Measurements from ENCODE around the gene DYSF. TPM values are rescaled to one million over a fixed set of nuclear protein-coding genes. Genes with fewer than 3 reads are reported as not detected.

Gene DYSF
- polyA plus RNA-seq, 1 of the 3 experiments (the other 2 are of a cell fraction) = 0.10 TPM

DNA sequence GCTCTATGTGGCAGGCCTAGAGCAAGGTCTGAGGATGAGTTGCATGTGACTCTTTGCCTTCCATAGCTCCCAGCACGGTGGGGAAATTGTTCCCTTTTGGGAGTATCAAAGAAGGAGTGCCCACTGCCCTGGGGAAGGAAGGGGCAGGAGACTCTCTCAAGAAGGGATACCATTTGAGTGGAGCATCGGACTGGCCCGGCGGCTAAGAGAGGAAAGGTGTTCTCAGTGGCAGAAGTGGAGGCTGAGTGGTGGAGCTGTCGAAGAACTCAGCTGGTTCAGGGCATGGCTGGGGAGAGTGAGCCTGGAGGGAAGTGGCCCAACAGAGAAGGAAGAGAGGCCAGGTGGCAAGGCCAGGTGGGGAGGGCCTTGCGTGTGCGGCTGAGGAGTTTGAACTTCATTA is 235.2 kb downstream of the DYSF start:
- Histone ChIP-seq H3K9ac (no peak overlapping the region), H3K4me2 (no peak overlapping the region), H2AFZ (ENCODE audit: low read depth) (no peak overlapping the region), H3F3A (replicated peaks; ENCODE audit: insufficient read depth) (no peaks in the 10 kb centered on the region), H3K4me1 (ENCODE audit: control insufficient read depth in 1 of 2, insufficient read depth in 2 of 2, low read depth in 1 of 2, low read length in 1 of 2) (peaks cover 0 to 9% of the 10 kb centered on the region in 2 experiments; a peak in 1 of 4 replicates), H3K9me2 (no peaks in the 10 kb centered on the region), H3K27ac (ENCODE audit: low read depth in 2 of 2, low read length in 1 of 2) (no peak overlapping the region), H3K36me3 (replicated peaks in 1 of 2; ENCODE audit: control insufficient read depth in 1 of 2, insufficient read depth in 2 of 2, low read length in 1 of 2) (no peaks in the 10 kb centered on the region), H4K20me1 (ENCODE audit: insufficient read depth) (no peaks in the 10 kb centered on the region), H3K27me3 (ENCODE audit: insufficient read depth) (no peaks in the 10 kb centered on the region; the same call in 1 of the 2 replicates), H3K9me3 (no peaks in the 10 kb centered on the region), H3K4me3 (ENCODE audit: low read depth in 2 of 2, low read length in 1 of 2) (no peak overlapping the region), H3K79me2 (ENCODE audit: insufficient read depth) (no peaks in the 10 kb centered on the region)
- ChIA-PET POLR2A (no interaction called here), CTCF (interaction anchor here (1.3 kb wide), 1 partner anchor 10 kb away, joined by 3 read pairs; no protein-coding TSS in a partner anchor)
- DNase-seq = no peak
- TF ChIP-seq FOXM1 (IDR thresholded peaks at IDR 0.05; ENCODE audit: low read depth) (no peak), NRF1 (IDR thresholded peaks at IDR 0.05; ENCODE audit: low read depth, low read length) (no peak), POLR2AphosphoS5 (IDR thresholded peaks at IDR 0.05; ENCODE audit: low read depth, low read length) (no peak), GABPA (IDR thresholded peaks at IDR 0.05; ENCODE audit: low read depth) (no peak), TEAD4 (IDR thresholded peaks at IDR 0.05; ENCODE audit: borderline replicate concordance, insufficient read depth) (no peak), GATA2 (CRISPR knock-in tag; IDR thresholded peaks at IDR 0.05) (no peak), CTCF (IDR thresholded peaks at IDR 0.05) (no peak)
- TF ChIP-seq, protein P1, sequence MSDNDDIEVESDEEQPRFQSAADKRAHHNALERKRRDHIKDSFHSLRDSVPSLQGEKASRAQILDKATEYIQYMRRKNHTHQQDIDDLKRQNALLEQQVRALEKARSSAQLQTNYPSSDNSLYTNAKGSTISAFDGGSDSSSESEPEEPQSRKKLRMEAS (IDR thresholded peaks at IDR 0.05; ENCODE audit: low read depth) = no peak
- TF ChIP-seq, protein P2, sequence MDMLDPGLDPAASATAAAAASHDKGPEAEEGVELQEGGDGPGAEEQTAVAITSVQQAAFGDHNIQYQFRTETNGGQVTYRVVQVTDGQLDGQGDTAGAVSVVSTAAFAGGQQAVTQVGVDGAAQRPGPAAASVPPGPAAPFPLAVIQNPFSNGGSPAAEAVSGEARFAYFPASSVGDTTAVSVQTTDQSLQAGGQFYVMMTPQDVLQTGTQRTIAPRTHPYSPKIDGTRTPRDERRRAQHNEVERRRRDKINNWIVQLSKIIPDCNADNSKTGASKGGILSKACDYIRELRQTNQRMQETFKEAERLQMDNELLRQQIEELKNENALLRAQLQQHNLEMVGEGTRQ (IDR thresholded peaks at IDR 0.05; ENCODE audit: borderline replicate concordance, low read depth, low read length) = no peak
- TF ChIP-seq, protein P3, sequence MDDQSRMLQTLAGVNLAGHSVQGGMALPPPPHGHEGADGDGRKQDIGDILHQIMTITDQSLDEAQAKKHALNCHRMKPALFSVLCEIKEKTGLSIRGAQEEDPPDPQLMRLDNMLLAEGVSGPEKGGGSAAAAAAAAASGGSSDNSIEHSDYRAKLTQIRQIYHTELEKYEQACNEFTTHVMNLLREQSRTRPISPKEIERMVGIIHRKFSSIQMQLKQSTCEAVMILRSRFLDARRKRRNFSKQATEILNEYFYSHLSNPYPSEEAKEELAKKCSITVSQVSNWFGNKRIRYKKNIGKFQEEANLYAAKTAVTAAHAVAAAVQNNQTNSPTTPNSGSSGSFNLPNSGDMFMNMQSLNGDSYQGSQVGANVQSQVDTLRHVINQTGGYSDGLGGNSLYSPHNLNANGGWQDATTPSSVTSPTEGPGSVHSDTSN (IDR thresholded peaks at IDR 0.05) = no peak
- 72% methylated on average over 7 of the region's 7 CpGs for WGBS (ENCODE audit: low lambda C conversion rate)

DNA sequence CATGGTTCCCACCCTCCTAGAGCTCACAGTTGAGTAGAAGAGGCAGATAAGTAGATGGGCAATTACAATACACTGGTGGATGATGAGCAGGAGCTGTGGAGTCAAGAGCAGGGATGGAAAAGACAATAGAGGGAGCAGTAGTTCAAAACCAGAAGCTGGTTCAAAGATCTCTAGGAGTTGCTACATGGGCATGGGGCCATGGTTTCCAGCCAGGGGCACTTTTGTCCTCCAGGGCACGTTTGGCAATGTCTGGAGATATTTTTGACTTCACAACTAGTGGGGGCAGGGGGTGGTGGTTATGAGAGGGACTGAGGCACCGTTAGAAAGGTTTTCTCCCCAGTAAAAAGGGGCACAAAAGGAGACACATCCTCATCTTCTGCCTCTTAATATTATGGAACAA is 236.0 kb downstream of the DYSF start:
- no peak for DNase-seq
- CTCF ChIA-PET = interaction anchor here (0.7 to 1.3 kb wide), 2 partner anchors 11 to 174 kb away, joined by 3 read pairs; no protein-coding TSS in a partner anchor

More for the DNA sequence above, 236.0 kb downstream of the DYSF start:
- Histone ChIP-seq H3K4me3 (ENCODE audit: low read depth in 2 of 2, low read length in 1 of 2) (no peak overlapping the region), H3F3A (replicated peaks; ENCODE audit: insufficient read depth) (no peaks in the 10 kb centered on the region), H3K79me2 (ENCODE audit: insufficient read depth) (no peaks in the 10 kb centered on the region), H3K9me2 (no peaks in the 10 kb centered on the region), H3K4me2 (no peak overlapping the region), H2AFZ (ENCODE audit: low read depth) (no peak overlapping the region), H3K36me3 (replicated peaks in 1 of 2; ENCODE audit: control insufficient read depth in 1 of 2, insufficient read depth in 2 of 2, low read length in 1 of 2) (no peaks in the 10 kb centered on the region), H3K27ac (ENCODE audit: low read depth in 2 of 2, low read length in 1 of 2) (no peak overlapping the region), H4K20me1 (ENCODE audit: insufficient read depth) (no peaks in the 10 kb centered on the region), H3K4me1 (ENCODE audit: control insufficient read depth in 1 of 2, insufficient read depth in 2 of 2, low read depth in 1 of 2, low read length in 1 of 2) (peaks cover 0 to 12% of the 10 kb centered on the region in 2 experiments; a peak in 1 of 4 replicates), H3K9me3 (no peaks in the 10 kb centered on the region), H3K27me3 (ENCODE audit: insufficient read depth) (no peaks in the 10 kb centered on the region; the same call in 1 of the 2 replicates), H3K9ac (no peak overlapping the region)
- TF ChIP-seq EZH2phosphoT487 (IDR thresholded peaks at IDR 0.05; ENCODE audit: borderline replicate concordance, low read depth) = no peak
- 7% methylated on average over 2 of the region's 2 CpGs for WGBS (ENCODE audit: low lambda C conversion rate)
- POLR2A ChIA-PET = no interaction called here
